SK-N-SH (cell line): ENCODE data around the gene ALDOA. TPM values are rescaled to one million over a fixed set of nuclear protein-coding genes. Genes with fewer than 3 reads are reported as not detected.

Experiments used
- CTCF ChIA-PET: fragments of 300-600, 350-600 bp; formaldehyde crosslinking; extraction: SDS; loops from one replicate; lab custom pipeline; 2021; lab: Yijun Ruan, JAX
- POLR2A ChIA-PET: fragments of 350-600 bp; sonication (Branson Sonifier 250); formaldehyde crosslinking; extraction: SDS; loops from one replicate; lab custom pipeline; 2020; ENCODE audit warnings: antibody characterized with exemption, inconsistent platforms; lab: Yijun Ruan, JAX
- DNase-seq: peaks from one replicate; pipeline ENCODE4 v3.0.0; 2012
- H2AFZ ChIP-seq: fragments of 200-600 bp; sonication (generic); 2 replicates; pipeline ENCODE4 v1.8.1; 2016; ENCODE audit warnings: antibody characterized with exemption, mild to moderate bottlenecking, low read depth
- H3F3A ChIP-seq: fragments of 200-600 bp; sonication (generic); replicated peaks from 2 replicates; pipeline ENCODE3; 2016; ENCODE audit warnings: antibody characterized with exemption, mild to moderate bottlenecking; ENCODE audit not compliant: insufficient read depth
- H3K27ac ChIP-seq, 2 experiments: fragments of 200-500 bp in 1 of 2; fragments of 200-600 bp in 1 of 2; sonication (Bioruptor generic) in 1 of 2; sonication (generic), shearing (Covaris generic) in 1 of 2; 2 replicates each; pipeline versions ENCODE4 v1.5.1 to v1.6.1; 2014 to 2016; ENCODE audit warnings: low read depth in 2 of 2, inconsistent platforms in 1 of 2, low read length in 1 of 2, mild to moderate bottlenecking in 1 of 2, mixed read lengths in 1 of 2
- H3K27me3 ChIP-seq: fragments of 200-600 bp; sonication (generic), shearing (Covaris generic); 2 replicates; pipeline ENCODE4 v1.6.1; 2016; ENCODE audit warnings: mixed run types; ENCODE audit not compliant: insufficient read depth
- H3K36me3 ChIP-seq, 2 experiments: fragments of 200-500 bp in 1 of 2; fragments of 200-600 bp in 1 of 2; sonication (Bioruptor generic) in 1 of 2; sonication (generic) in 1 of 2; replicated peaks in 1 of 2; 2 replicates each; pipeline versions ENCODE3 to v1.5.1; 2014 to 2016; ENCODE audit warnings: low read length in 1 of 2, mild to moderate bottlenecking in 1 of 2; ENCODE audit not compliant: insufficient read depth in 2 of 2, control insufficient read depth in 1 of 2
- H3K4me1 ChIP-seq, 2 experiments: fragments of 200-500 bp in 1 of 2; fragments of 200-600 bp in 1 of 2; sonication (Bioruptor generic) in 1 of 2; sonication (generic), shearing (Covaris generic) in 1 of 2; 2 replicates each; pipeline versions ENCODE4 v1.5.1 to v1.6.1; 2014 to 2016; ENCODE audit warnings: low read depth in 1 of 2, low read length in 1 of 2, mixed run types in 1 of 2; ENCODE audit not compliant: insufficient read depth in 2 of 2, control insufficient read depth in 1 of 2
- H3K4me2 ChIP-seq: fragments of 200-600 bp; sonication (generic), shearing (Covaris generic); 2 replicates; pipeline ENCODE4 v1.6.1; 2017; ENCODE audit warnings: mixed run types
- H3K4me3 ChIP-seq, 2 experiments: fragments of 200-500 bp in 1 of 2; fragments of 200-600 bp in 1 of 2; sonication (Bioruptor generic) in 1 of 2; sonication (generic), shearing (Covaris generic) in 1 of 2; 2 replicates each; pipeline versions ENCODE4 v1.5.1 to v1.8.1; 2014 to 2016; ENCODE audit warnings: low read depth in 2 of 2, inconsistent platforms in 1 of 2, low read length in 1 of 2, mild to moderate bottlenecking in 1 of 2, mixed read lengths in 1 of 2, moderate library complexity in 1 of 2
- H3K79me2 ChIP-seq: fragments of 200-600 bp; sonication (generic); 2 replicates; pipeline ENCODE4 v1.8.1; 2017; ENCODE audit warnings: mild to moderate bottlenecking; ENCODE audit not compliant: insufficient read depth
- H3K9ac ChIP-seq: fragments of 200-600 bp; sonication (generic); 2 replicates; pipeline ENCODE4 v1.6.1; 2017; ENCODE audit warnings: mixed run types
- H3K9me2 ChIP-seq: fragments of 200-600 bp; sonication (generic); 2 replicates; pipeline ENCODE4 v1.6.1; 2017; ENCODE audit warnings: mixed run types
- H3K9me3 ChIP-seq: fragments of 200-600 bp; sonication (generic); 2 replicates; pipeline ENCODE4 v1.6.1; 2017; ENCODE audit warnings: mixed run types, mild to moderate bottlenecking, moderate library complexity
- H4K20me1 ChIP-seq: fragments of 200-600 bp; sonication (generic); 2 replicates; pipeline ENCODE4 v1.6.1; 2017; ENCODE audit warnings: mild to moderate bottlenecking, mixed run types; ENCODE audit not compliant: insufficient read depth
- CHD2 ChIP-seq: fragments of 150-350 bp; IDR thresholded peaks from 2 replicates; pipeline ENCODE4 v1.6.1; 2018; ENCODE audit warnings: low read length; ENCODE audit not compliant: partially characterized antibody
- EP300 ChIP-seq, 2 experiments: IDR thresholded peaks; 2 replicates each; pipeline versions ENCODE4 v1.4.0 to v1.6.1; 2012; ENCODE audit warnings: borderline replicate concordance in 1 of 2, low read depth in 1 of 2, low read length in 1 of 2
- EZH2phosphoT487 ChIP-seq: fragments of 200-600 bp; sonication (generic); IDR thresholded peaks from 2 replicates; pipeline ENCODE4 v1.6.1; 2017; ENCODE audit warnings: low read depth, mixed run types, mild to moderate bottlenecking, antibody characterized with exemption, moderate library complexity, borderline replicate concordance
- FOSL2 ChIP-seq: IDR thresholded peaks from 2 replicates; pipeline ENCODE4 v1.4.0; 2012; ENCODE audit warnings: low read depth, mild to moderate bottlenecking, moderate library complexity, borderline replicate concordance
- GABPA ChIP-seq: IDR thresholded peaks from 2 replicates; pipeline ENCODE4 v1.4.0; 2012; ENCODE audit warnings: low read depth, mild to moderate bottlenecking
- GATA2 ChIP-seq: sonication (generic); formaldehyde crosslinking; IDR thresholded peaks from 2 replicates; pipeline ENCODE4 v1.5.0; 2020; ENCODE audit warnings: mild to moderate bottlenecking, missing genetic modification reagents
- IRF3 ChIP-seq: fragments of 150-350 bp; IDR thresholded peaks from 2 replicates; pipeline ENCODE4 v1.6.1; 2016; ENCODE audit warnings: mild to moderate bottlenecking, low read depth, low read length
- MEF2A ChIP-seq: IDR thresholded peaks from 2 replicates; pipeline ENCODE4 v1.4.0; 2012; ENCODE audit warnings: low read depth, borderline replicate concordance
- NFIC ChIP-seq: IDR thresholded peaks from 2 replicates; pipeline ENCODE4 v1.4.0; 2012; ENCODE audit warnings: borderline replicate concordance
- PBX3 ChIP-seq: IDR thresholded peaks from 2 replicates; pipeline ENCODE4; 2012
- POLR2AphosphoS5 ChIP-seq: IDR thresholded peaks from 2 replicates; pipeline ENCODE4 v1.6.1; 2012; ENCODE audit warnings: low read depth, low read length
- RCOR1 ChIP-seq: fragments of 150-350 bp; IDR thresholded peaks from 2 replicates; pipeline ENCODE4 v1.6.1; 2017; ENCODE audit warnings: antibody characterized with exemption, low read length
- REST ChIP-seq: IDR thresholded peaks from 2 replicates; pipeline ENCODE4 v1.6.1; 2012; ENCODE audit warnings: mild to moderate bottlenecking, low read depth, low read length, moderate library complexity
- RXRA ChIP-seq: IDR thresholded peaks from 2 replicates; pipeline ENCODE4 v1.4.0; 2012; ENCODE audit warnings: low read depth, mild to moderate bottlenecking, borderline replicate concordance
- SIN3A ChIP-seq: IDR thresholded peaks from 2 replicates; pipeline ENCODE4 v1.6.1; 2012; ENCODE audit warnings: low read depth, mild to moderate bottlenecking, low read length, moderate library complexity, borderline replicate concordance
- SMC3 ChIP-seq: IDR thresholded peaks from 2 replicates; pipeline ENCODE4 v1.6.1; 2012; ENCODE audit warnings: low read depth, low read length, improper control_type of control experiment
- TAF1 ChIP-seq: IDR thresholded peaks from 2 replicates; pipeline ENCODE4 v1.6.1; 2012; ENCODE audit warnings: low read depth, mild to moderate bottlenecking, low read length, moderate library complexity, borderline replicate concordance
- USF2 ChIP-seq: fragments of 150-350 bp; IDR thresholded peaks from 2 replicates; pipeline ENCODE4 v1.6.1; 2017; ENCODE audit warnings: antibody characterized with exemption, low read length, low read depth, borderline replicate concordance
- WGBS: methylation state at CpG from one replicate; pipeline ENCODE4 v1.1.6; 2017; ENCODE audit warnings: low lambda C conversion rate; 5-methylcytosine and 5-hydroxymethylcytosine counted together
- polyA plus RNA-seq, 3 experiments: library from polyadenylated mRNA; depleted of rRNA; stranded (reverse); fragments of >200 nt; gene quantifications; 2 replicates each; pipeline ENCODE4 v1.2.3, GENCODE V29; 2012

The ALDOA gene
- polyA plus RNA-seq, 1 of the 3 experiments (the other 2 are of a cell fraction): 641 TPM

- peaks cover 43% of the 10 kb centered on the region for H4K20me1 ChIP-seq
- H3F3A ChIP-seq: peaks cover 23% of the 10 kb centered on the region
- DNase-seq: no peak
- H3K27ac ChIP-seq: no peak overlapping the region
- H3K36me3 ChIP-seq: peaks cover 42 to 48% of the 10 kb centered on the region in 2 experiments
- TF ChIP-seq PBX3: no peak
- TF ChIP-seq SIN3A: no peak
- no peak for TF ChIP-seq FOSL2
- TF ChIP-seq NFIC: no peak
- TF ChIP-seq TAF1: no peak
- no peak for TF ChIP-seq MEF2A
- no peak for TF ChIP-seq POLR2AphosphoS5
- TF ChIP-seq SMC3: no peak
- no peak for TF ChIP-seq EZH2phosphoT487
- TF ChIP-seq EP300 (IDR thresholded peaks at IDR 0.05; ENCODE audit: borderline replicate concordance in 1 of 2, low read depth in 1 of 2, low read length in 1 of 2): no peak
- ChIA-PET CTCF (interaction anchor here (0.7 to 5.1 kb wide), 4 partner anchors 10 to 46 kb away, joined by 3 to 49 read pairs (median 17); partner anchors contain the start of gene TBX6), POLR2A (interaction anchor here (1.4 to 3.0 kb wide), 2 partner anchors 11 to 13 kb away, joined by 3 to 10 read pairs; partner anchors contain the start of gene TBX6)
- H3K9ac ChIP-seq: no peak overlapping the region
- H3K4me2 ChIP-seq: no peak overlapping the region
- 93% methylated on average over 7 of the region's 7 CpGs for WGBS
- no peak overlapping the region for H3K4me3 ChIP-seq
- H3K4me1 ChIP-seq: peaks cover 5 to 18% of the 10 kb centered on the region in 2 experiments; a peak in 3 of 4 replicates
- no peaks in the 10 kb centered on the region for H3K9me3 ChIP-seq
- no peak overlapping the region for H2AFZ ChIP-seq
- no peaks in the 10 kb centered on the region for H3K27me3 ChIP-seq
- H3K79me2 ChIP-seq: peaks cover 80% of the 10 kb centered on the region
- H3K9me2 ChIP-seq: no peaks in the 10 kb centered on the region
These were observed 13.2 kb downstream of the ALDOA start for GRCh38 chr16:30078744-30079143.

GRCh38 chr16:30079480-30079879 lies 13.9 kb downstream of the ALDOA start:
- no peaks in the 10 kb centered on the region for H3K9me3 ChIP-seq
- H3K4me3 ChIP-seq: no peak overlapping the region
- peaks cover 44 to 52% of the 10 kb centered on the region in 2 experiments for H3K36me3 ChIP-seq
- peaks cover 43% of the 10 kb centered on the region for H4K20me1 ChIP-seq
- no peak overlapping the region for H3K27ac ChIP-seq
- DNase-seq: no peak
- H3K4me1 ChIP-seq: peaks cover 5 to 18% of the 10 kb centered on the region in 2 experiments; a peak in 3 of 4 replicates
- ChIA-PET CTCF (interaction anchor here (0.7 to 5.1 kb wide), 4 partner anchors 11 to 47 kb away, joined by 3 to 49 read pairs (median 4); partner anchors contain the start of gene TBX6), POLR2A (interaction anchor here (1.2 to 3.0 kb wide), 3 partner anchors 11 to 14 kb away, joined by 3 to 10 read pairs (median 4); partner anchors contain the start of genes ALDOA and TBX6)
- peaks cover 16% of the 10 kb centered on the region for H3F3A ChIP-seq
- WGBS: 96% methylated on average over 7 of the region's 7 CpGs
- H3K9me2 ChIP-seq: no peaks in the 10 kb centered on the region
- H3K79me2 ChIP-seq: peaks cover 80% of the 10 kb centered on the region
- H3K27me3 ChIP-seq: no peaks in the 10 kb centered on the region
- H3K4me2 ChIP-seq: no peak overlapping the region
- no peak overlapping the region for H3K9ac ChIP-seq
- H2AFZ ChIP-seq: no peak overlapping the region
- TF ChIP-seq RXRA (no peak), GABPA (no peak), REST (no peak), RCOR1 (no peak), POLR2AphosphoS5 (no peak), CHD2 (no peak), SMC3 (no peak), USF2 (no peak), GATA2 (CRISPR knock-in tag) (no peak), IRF3 (no peak)
